H1 (cell line): Measurements from ENCODE around the gene PRRX2. TPM values are rescaled to one million over a fixed set of nuclear protein-coding genes. Genes with fewer than 3 reads are reported as not detected.

ENCODE experiments used
- CTCF ChIA-PET: fragments of 300-600 bp; sonication (Branson Sonifier 250); formaldehyde crosslinking; loops from one replicate; lab custom pipeline; 2021; ENCODE audit not compliant: partially characterized antibody; lab: Charles Lee
- POLR2A ChIA-PET: fragments of 300-600 bp; sonication (Branson Sonifier 250); formaldehyde crosslinking; loops from one replicate; lab custom pipeline; 2021; ENCODE audit warnings: inconsistent platforms; ENCODE audit not compliant: partially characterized antibody; lab: Charles Lee
- DNase-seq, 2 experiments: peaks; one replicate each; pipeline versions ENCODE4 v3.0.0 to v3.0.0-alpha.2; 2010 to 2022; ENCODE audit warnings: low spot score in 2 of 2, low read depth in 1 of 2, mixed read lengths in 1 of 2
- FAIRE-seq: peaks from 2 replicates; lab custom pipeline; 2011; peaks lifted over from hg19 to GRCh38; lab: Jason Lieb, UNC
- H2AFZ ChIP-seq: 2 replicates; pipeline ENCODE4 v1.8.1; 2012; ENCODE audit warnings: low read length, inconsistent platforms
- H2AK5ac ChIP-seq: 2 replicates; pipeline ENCODE4 v1.6.1; 2013; ENCODE audit warnings: low read depth, low read length
- H2BK120ac ChIP-seq: replicated peaks from 2 replicates; pipeline ENCODE3; 2013; ENCODE audit warnings: low read depth, low read length, inconsistent platforms
- H2BK12ac ChIP-seq: 2 replicates; pipeline ENCODE4 v1.6.1; 2013; ENCODE audit warnings: low read depth, low read length
- H2BK15ac ChIP-seq: 2 replicates; pipeline ENCODE4 v1.6.1; 2013; ENCODE audit warnings: low read length
- H2BK20ac ChIP-seq: 2 replicates; pipeline ENCODE4 v1.6.1; 2013; ENCODE audit warnings: low read length
- H2BK5ac ChIP-seq: 2 replicates; pipeline ENCODE4 v1.6.1; 2013; ENCODE audit warnings: low read depth, low read length
- H3K14ac ChIP-seq: 2 replicates; pipeline ENCODE4 v1.6.1; 2013; ENCODE audit warnings: inconsistent platforms; ENCODE audit not compliant: insufficient read length
- H3K18ac ChIP-seq: 2 replicates; pipeline ENCODE4 v1.6.1; 2013; ENCODE audit warnings: low read length; ENCODE audit errors: extremely low read depth
- H3K23ac ChIP-seq: 2 replicates; pipeline ENCODE4 v1.6.1; 2013; ENCODE audit warnings: inconsistent platforms; ENCODE audit not compliant: insufficient read length
- H3K23me2 ChIP-seq: 2 replicates; pipeline ENCODE4 v1.6.1; 2013; ENCODE audit warnings: low read depth, low read length
- H3K27ac ChIP-seq: 2 replicates; pipeline ENCODE4 v1.6.1; 2011; ENCODE audit warnings: low read depth, low read length, inconsistent platforms
- H3K27me3 ChIP-seq, 4 experiments: replicated peaks in 1 of 4; 1 replicate in 1 of 4; 2 replicates in 3 of 4; pipeline versions ENCODE4 v1.6.1 to v1.8.1; 2011 to 2013; ENCODE audit warnings: low read length in 3 of 4, mild to moderate bottlenecking in 3 of 4, inconsistent platforms in 2 of 4, mixed read lengths in 2 of 4, moderate library complexity in 1 of 4; ENCODE audit not compliant: control insufficient read depth in 3 of 4, insufficient read depth in 3 of 4; ENCODE audit errors: extremely low read depth in 1 of 4
- H3K36me3 ChIP-seq, 4 experiments: 2 replicates each; pipeline versions ENCODE4 v1.6.1 to v1.8.1; 2011 to 2013; ENCODE audit warnings: mild to moderate bottlenecking in 4 of 4, low read length in 3 of 4, moderate library complexity in 2 of 4, control low read depth in 1 of 4, inconsistent platforms in 1 of 4; ENCODE audit not compliant: insufficient read depth in 4 of 4, control insufficient read depth in 2 of 4
- H3K4ac ChIP-seq: replicated peaks from 2 replicates; pipeline ENCODE3; 2013; ENCODE audit warnings: low read length, low read depth, mixed read lengths, inconsistent platforms; ENCODE audit not compliant: insufficient read length
- H3K4me1 ChIP-seq, 4 experiments: replicated peaks in 1 of 4; 1 replicate in 1 of 4; 2 replicates in 3 of 4; pipeline versions ENCODE4 v1.6.1 to v1.8.1; 2011 to 2013; ENCODE audit warnings: low read length in 3 of 4, inconsistent platforms in 2 of 4, mixed read lengths in 1 of 4; ENCODE audit not compliant: insufficient read depth in 4 of 4, control insufficient read depth in 3 of 4
- H3K4me2 ChIP-seq, 2 experiments: 2 replicates each; pipeline versions ENCODE4 v1.6.1 to v1.8.1; 2011 to 2013; ENCODE audit warnings: low read depth in 2 of 2, low read length in 2 of 2, control low read depth in 1 of 2, inconsistent platforms in 1 of 2, mild to moderate bottlenecking in 1 of 2; ENCODE audit not compliant: insufficient read depth in 1 of 2
- H3K4me3 ChIP-seq, 4 experiments: fragments of 200-600, 300-600 bp in 1 of 4; sonication (generic), shearing (Covaris generic), sonication (Bioruptor Twin) in 1 of 4; 2 replicates each; pipeline versions ENCODE4 v1.5.1 to v1.8.1; 2011 to 2016; ENCODE audit warnings: low read length in 4 of 4, low read depth in 3 of 4, control low read depth in 2 of 4, inconsistent platforms in 2 of 4, mild to moderate bottlenecking in 2 of 4, mixed read lengths in 1 of 4, moderate library complexity in 1 of 4; ENCODE audit not compliant: insufficient read depth in 2 of 4; ENCODE audit errors: extremely low read depth in 1 of 4
- H3K56ac ChIP-seq: replicated peaks from 2 replicates; pipeline ENCODE3; 2013; ENCODE audit warnings: low read depth, mild to moderate bottlenecking, mixed read lengths, low read length, inconsistent platforms; ENCODE audit not compliant: insufficient read length
- H3K79me1 ChIP-seq: 2 replicates; pipeline ENCODE4 v1.6.1; 2013; ENCODE audit warnings: low read depth, low read length, control low read depth
- H3K79me2 ChIP-seq, 2 experiments: 2 replicates each; pipeline versions ENCODE4 v1.6.1 to v1.8.1; 2012 to 2013; ENCODE audit warnings: low read length in 2 of 2, mild to moderate bottlenecking in 2 of 2, inconsistent platforms in 1 of 2; ENCODE audit not compliant: insufficient read depth in 2 of 2, control insufficient read depth in 1 of 2
- H3K9ac ChIP-seq, 4 experiments: replicated peaks in 1 of 4; 1 replicate in 1 of 4; 2 replicates in 3 of 4; pipeline versions ENCODE4 v1.6.1 to v1.8.1; 2011 to 2013; ENCODE audit warnings: low read depth in 3 of 4, low read length in 3 of 4, control low read depth in 2 of 4, mild to moderate bottlenecking in 2 of 4, moderate library complexity in 2 of 4, inconsistent platforms in 1 of 4; ENCODE audit errors: extremely low read depth in 1 of 4
- H3K9me3 ChIP-seq, 2 experiments: 2 replicates each; pipeline versions ENCODE4 v1.6.1 to v1.8.1; 2012 to 2013; ENCODE audit warnings: mild to moderate bottlenecking in 2 of 2, moderate library complexity in 2 of 2, control low read depth in 1 of 2, inconsistent platforms in 1 of 2, low read depth in 1 of 2, low read length in 1 of 2, mixed read lengths in 1 of 2; ENCODE audit not compliant: insufficient read depth in 2 of 2
- H4K20me1 ChIP-seq, 2 experiments: replicated peaks in 1 of 2; 2 replicates each; pipeline versions ENCODE3 to v1.8.1; 2011 to 2013; ENCODE audit warnings: inconsistent platforms in 2 of 2, low read length in 2 of 2, mild to moderate bottlenecking in 1 of 2; ENCODE audit not compliant: insufficient read depth in 2 of 2, control insufficient read depth in 1 of 2
- H4K5ac ChIP-seq: 2 replicates; pipeline ENCODE4 v1.6.1; 2013; ENCODE audit warnings: low read length, low read depth, mixed read lengths, inconsistent platforms; ENCODE audit not compliant: insufficient read length
- H4K8ac ChIP-seq: 2 replicates; pipeline ENCODE4 v1.8.0; 2013; ENCODE audit warnings: mild to moderate bottlenecking, moderate library complexity, low read length, inconsistent platforms; ENCODE audit not compliant: insufficient read depth; ENCODE audit errors: extremely low read depth
- H4K91ac ChIP-seq: replicated peaks from 2 replicates; pipeline ENCODE3; 2013; ENCODE audit warnings: low read length, mixed read lengths, inconsistent platforms; ENCODE audit not compliant: insufficient read length
- BCL11A ChIP-seq, 2 experiments: IDR thresholded peaks; one replicate each; pipeline ENCODE4 v1.6.1; 2011; ENCODE audit warnings: low read depth in 2 of 2, low read length in 2 of 2, mild to moderate bottlenecking in 2 of 2
- TEAD4 ChIP-seq: IDR thresholded peaks from 2 replicates; pipeline ENCODE4 v1.6.1; 2012; ENCODE audit warnings: low read depth, low read length, inconsistent platforms, mixed read lengths
- WGBS, 2 experiments: shearing (Covaris generic) in 1 of 2; methylation state at CpG; one replicate each; pipeline versions ENCODE4 v1.1.6 to v1.1.7; 2013 to 2015; ENCODE audit warnings: low lambda C conversion rate in 2 of 2, mixed read lengths in 2 of 2, inconsistent platforms in 1 of 2, low coverage in 1 of 2, missing lambda C conversion rate in 1 of 2; ENCODE audit not compliant: insufficient replicate concordance in 2 of 2, insufficient coverage in 1 of 2, insufficient read length in 1 of 2; ENCODE audit errors: extremely low coverage in 1 of 2, missing lambda C conversion rate in 1 of 2; 5-methylcytosine and 5-hydroxymethylcytosine counted together
- polyA plus RNA-seq, 7 experiments: library from polyadenylated mRNA; depleted of rRNA in 3 of 7; stranded (reverse) in 5 of 7; unstranded in 2 of 7; fragments of >200 nt in 5 of 7; fragments of 200-250 nt in 2 of 7; gene quantifications; 1 replicate in 5 of 7; 2 replicates in 1 of 7; 4 replicates in 1 of 7; pipeline versions ENCODE4 v1.2.1 to v1.2.3, GENCODE V29; 2011 to 2013; ENCODE audit warnings: missing spikeins in 2 of 7, mixed read lengths in 2 of 7
- total RNA-seq: library from RNA; stranded (reverse); fragmentation: NEBNext Ultra II Directional; extraction: Animal tissue kit (Norgen Biotek cat#: 25700); gene quantifications from 2 replicates; pipeline ENCODE4 v1.2.1, GENCODE V29; 2021
- TF ChIP-seq, protein P1 (sequence below): IDR thresholded peaks from 2 replicates; pipeline ENCODE4 v1.6.1; 2011; ENCODE audit warnings: low read depth, mild to moderate bottlenecking, low read length; ENCODE audit not compliant: insufficient read depth

PRRX2 gene
- total and polyA plus RNA-seq, 2 of the 8 experiments (the other 6 are each of a cell fraction or from before 2014, with no cell fraction given) = 5.8 to 9.2 TPM

- H2BK15ac ChIP-seq = no peak overlapping the region
- H4K5ac ChIP-seq = no peak overlapping the region
- no peak overlapping the region for H2BK5ac ChIP-seq
- H2BK20ac ChIP-seq = no peak overlapping the region
- H3K23ac ChIP-seq = no peak overlapping the region
- peaks cover 52 to 75% of the 10 kb centered on the region in 2 experiments for H3K79me2 ChIP-seq
- no peak overlapping the region for H3K4me3 ChIP-seq
- peak overlapping the region in 1 of 2 experiments; percentile 99; a peak in 2 of 4 replicates for H3K4me2 ChIP-seq
- peaks cover 10 to 19% (median 13%) of the 10 kb centered on the region in 4 experiments for H3K4me1 ChIP-seq
- 82% methylated on average over 6 of the region's 6 CpGs; no CpG with 5 or more reads in 1 of the 2 experiments for WGBS, 2 experiments
- peaks cover 3 to 22% (median 11%) of the 10 kb centered on the region in 4 experiments; a peak in 6 of 8 replicates for H3K36me3 ChIP-seq
- POLR2A ChIA-PET = interaction anchor here (1.4 to 8.4 kb wide), 2 partner anchors 10 to 451 kb away, joined by 4 to 95 read pairs; partner anchors contain the start of gene ASB6
- CTCF ChIA-PET = interaction anchor here (0.8 to 5.8 kb wide), 8 partner anchors 8 to 499 kb away, joined by 3 to 56 read pairs (median 4); partner anchors contain the start of gene C9orf50
- no peak overlapping the region for H2BK12ac ChIP-seq
- H4K20me1 ChIP-seq = peaks cover 48 to 66% of the 10 kb centered on the region in 2 experiments
- H3K23me2 ChIP-seq = peaks cover 11% of the 10 kb centered on the region
- peaks cover 39% of the 10 kb centered on the region for H3K79me1 ChIP-seq
- no peak for DNase-seq
- H3K27me3 ChIP-seq = no peaks in the 10 kb centered on the region
- H3K4ac ChIP-seq = no peak overlapping the region
- no peak overlapping the region for H3K14ac ChIP-seq
- H3K9me3 ChIP-seq = no peaks in the 10 kb centered on the region
- FAIRE-seq = no peak
- H3K18ac ChIP-seq = no peak overlapping the region
- no peak overlapping the region for H2AK5ac ChIP-seq
- H4K8ac ChIP-seq = no peak overlapping the region
- TF ChIP-seq, protein P1, sequence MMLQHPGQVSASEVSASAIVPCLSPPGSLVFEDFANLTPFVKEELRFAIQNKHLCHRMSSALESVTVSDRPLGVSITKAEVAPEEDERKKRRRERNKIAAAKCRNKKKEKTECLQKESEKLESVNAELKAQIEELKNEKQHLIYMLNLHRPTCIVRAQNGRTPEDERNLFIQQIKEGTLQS = no peak
- TF ChIP-seq TEAD4 = no peak
- TF ChIP-seq BCL11A (IDR thresholded peaks at IDR 0.05; ENCODE audit: low read depth in 2 of 2, low read length in 2 of 2) = no peak
- H2AFZ ChIP-seq = no peak overlapping the region
- H3K9ac ChIP-seq = no peak overlapping the region
- H2BK120ac ChIP-seq = no peak overlapping the region
- H3K56ac ChIP-seq = no peak overlapping the region
- H4K91ac ChIP-seq = no peak overlapping the region
- H3K27ac ChIP-seq = no peak overlapping the region
These were observed 36.7 kb upstream of the PRRX2 start for GRCh38 chr9:129628709-129629108.
